HG02798 (cell line): Measurements from ENCODE around the gene NUMA1.
A peak's percentile ranks its signal among the peaks of the same experiment; 100 is the strongest.

Experiments used
- ATAC-seq: cut with Tn5 transposase; IDR thresholded peaks from one replicate; pipeline ENCODE4 v1.9.1; 2021; ENCODE audit warnings: mild to moderate bottlenecking; ENCODE audit not compliant: unreplicated experiment, poor library complexity

Gene NUMA1

DNA sequence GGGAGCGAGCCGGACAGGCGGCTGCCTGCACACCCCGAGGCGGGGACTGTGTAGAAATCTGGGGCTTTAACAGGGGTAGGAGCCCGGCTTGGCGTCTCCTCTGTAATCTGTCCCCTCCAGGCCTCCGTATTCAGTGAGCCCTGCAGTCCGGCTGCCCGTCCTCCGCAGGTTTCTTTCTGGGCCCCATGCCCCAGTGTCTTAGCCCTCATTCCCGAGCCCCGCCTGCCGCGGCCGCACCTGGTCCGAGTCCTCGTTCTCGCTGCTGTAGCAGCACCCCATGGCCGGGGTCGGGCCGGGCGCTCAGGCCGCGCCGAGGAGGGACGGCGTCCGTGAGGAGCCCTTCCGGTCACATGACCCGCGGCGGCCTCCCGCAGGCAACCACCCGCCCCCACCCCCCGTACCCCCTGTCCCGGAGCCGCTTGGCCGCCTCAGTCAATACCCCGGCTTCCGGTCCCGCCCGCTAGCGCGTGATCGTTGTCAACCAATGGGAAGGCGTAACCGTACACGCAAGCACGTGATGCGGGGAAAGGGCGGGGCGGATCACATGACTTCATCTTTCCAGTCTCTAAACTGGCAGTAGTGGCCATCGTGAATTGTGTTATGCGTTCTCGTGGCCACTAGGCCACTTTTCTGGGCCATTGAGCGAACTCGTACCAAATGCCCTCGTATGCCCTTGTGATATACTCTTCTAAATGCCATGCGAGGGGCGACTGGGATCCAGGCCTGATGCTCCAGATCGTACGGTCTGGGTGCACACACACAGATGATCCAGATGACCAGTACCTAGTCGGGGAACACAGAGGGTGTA lies 22.8 kb upstream of the NUMA1 start, which contains the start of gene LAMTOR1:
LAMTOR1 (minus strand) TSS at position 352 of the 808 bp plus-strand sequence; CDS start at position 279, 73 bp downstream.
- ATAC-seq: peak; percentile 95

DNA sequence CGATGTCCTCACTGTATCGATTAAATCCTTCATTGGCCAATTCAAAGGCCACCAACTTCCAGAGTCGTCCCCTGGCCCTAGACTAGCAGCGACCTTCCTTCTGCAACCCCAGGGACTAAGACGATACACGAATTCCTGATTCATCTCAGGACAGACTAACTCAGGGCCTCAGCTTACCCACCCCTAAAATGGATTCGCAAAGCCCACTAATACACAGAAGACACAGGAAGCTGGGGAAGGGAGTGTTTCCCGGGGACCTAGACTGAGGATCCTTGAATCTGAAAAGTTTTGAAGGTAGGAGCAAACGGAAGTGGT lies 22.2 kb upstream of the NUMA1 start:
- ATAC-seq: no peak

DNA sequence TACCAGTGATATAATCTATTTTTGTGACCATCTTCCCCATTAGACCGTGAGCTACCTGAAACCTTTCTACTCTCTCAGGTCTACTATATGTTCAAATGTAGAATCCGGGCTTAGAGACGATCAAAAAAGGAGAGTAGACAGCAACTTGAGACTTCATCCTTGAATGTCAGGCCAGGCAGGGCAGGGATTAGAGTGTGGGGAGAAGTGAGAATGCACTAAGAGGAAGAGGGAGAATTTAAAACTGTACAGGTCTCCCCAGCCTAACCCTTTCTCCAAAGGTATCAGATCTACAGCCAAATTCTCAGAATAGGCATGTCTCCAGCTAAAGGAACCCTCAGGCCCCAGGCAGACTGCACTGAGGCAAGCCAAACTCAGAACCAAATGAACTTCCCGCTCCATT lies 21.8 kb upstream of the NUMA1 start:
- no peak for ATAC-seq

DNA sequence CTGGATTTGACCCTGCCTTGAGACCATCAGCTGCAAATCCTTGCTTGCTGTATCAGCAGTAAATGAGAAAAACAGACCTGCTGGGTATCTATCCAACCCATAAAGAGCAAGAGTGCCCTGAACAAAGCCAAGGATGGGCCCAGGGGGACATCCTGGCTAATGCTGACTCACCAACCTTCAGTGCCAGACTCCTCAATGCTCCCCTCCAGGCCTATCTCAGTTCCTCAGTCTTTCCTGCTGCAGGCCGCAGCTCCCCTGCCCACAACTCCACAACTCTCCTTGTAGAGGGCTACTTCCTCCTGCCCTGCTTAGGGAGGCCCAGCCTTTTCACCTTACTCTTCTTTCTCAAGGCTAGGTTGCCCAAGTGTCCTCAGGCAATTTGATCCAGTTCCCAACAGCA lies 20.1 kb upstream of the NUMA1 start:
- ATAC-seq: no peak

DNA sequence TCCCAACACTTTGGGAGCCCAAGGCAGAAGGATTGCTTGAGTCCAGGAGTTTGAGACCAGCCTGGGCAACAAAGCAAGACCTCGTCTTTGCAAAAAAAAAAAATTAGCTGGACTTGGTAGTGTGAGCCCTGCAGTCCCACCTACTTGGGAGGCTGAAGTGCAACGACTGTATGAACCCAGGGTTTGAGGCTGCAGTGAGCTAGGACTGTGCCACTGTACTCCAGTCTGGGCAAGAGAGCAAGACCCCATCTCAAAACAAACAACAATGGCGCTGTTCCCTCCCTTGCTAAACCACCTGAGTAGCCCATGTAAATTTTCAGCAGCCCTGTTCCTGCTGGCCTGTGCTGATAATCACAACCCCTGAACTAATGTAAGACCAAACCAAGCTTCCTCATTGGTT lies 19.7 kb upstream of the NUMA1 start:
- ATAC-seq: no peak

DNA sequence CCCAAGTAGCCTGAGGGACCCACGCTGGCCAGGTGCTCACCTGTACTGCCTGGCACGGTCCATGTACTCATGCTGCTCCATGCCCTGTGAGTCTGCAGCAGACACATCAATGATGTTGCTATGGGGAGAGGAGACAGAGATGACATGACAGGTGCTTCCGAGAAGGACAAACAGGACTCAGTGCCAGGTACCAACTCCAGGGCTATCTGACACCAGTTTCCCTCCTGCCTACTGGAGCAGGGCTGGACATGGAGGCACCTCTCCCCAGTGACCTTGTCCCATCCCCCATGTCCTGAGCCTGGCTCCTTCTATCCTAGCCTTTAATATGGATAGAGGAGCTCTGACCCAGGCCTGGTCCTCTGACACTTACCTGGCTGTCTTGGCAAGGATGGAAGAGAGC lies 18.4 kb upstream of the NUMA1 start:
- no peak for ATAC-seq

DNA sequence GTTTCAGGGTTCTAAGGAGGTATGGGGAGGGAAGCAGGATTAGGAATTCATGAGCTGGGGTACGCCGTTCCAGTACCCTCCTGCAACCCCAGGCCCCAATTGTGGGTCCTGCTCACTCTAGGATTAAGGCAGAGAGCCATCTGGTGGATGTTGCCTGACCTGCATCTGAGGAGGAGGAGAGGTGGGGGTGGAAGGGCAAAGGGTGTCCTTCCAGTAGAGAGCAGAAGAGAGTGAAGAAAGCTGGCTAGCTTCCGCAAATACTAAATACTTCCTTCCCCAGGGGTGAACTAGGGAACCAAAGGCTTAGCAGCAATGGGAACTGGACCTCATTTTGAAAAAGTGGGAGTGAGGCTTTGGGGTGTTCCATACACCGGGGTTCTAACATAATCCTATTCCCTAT lies 10.9 kb upstream of the NUMA1 start:
- ATAC-seq: peak; percentile 61

DNA sequence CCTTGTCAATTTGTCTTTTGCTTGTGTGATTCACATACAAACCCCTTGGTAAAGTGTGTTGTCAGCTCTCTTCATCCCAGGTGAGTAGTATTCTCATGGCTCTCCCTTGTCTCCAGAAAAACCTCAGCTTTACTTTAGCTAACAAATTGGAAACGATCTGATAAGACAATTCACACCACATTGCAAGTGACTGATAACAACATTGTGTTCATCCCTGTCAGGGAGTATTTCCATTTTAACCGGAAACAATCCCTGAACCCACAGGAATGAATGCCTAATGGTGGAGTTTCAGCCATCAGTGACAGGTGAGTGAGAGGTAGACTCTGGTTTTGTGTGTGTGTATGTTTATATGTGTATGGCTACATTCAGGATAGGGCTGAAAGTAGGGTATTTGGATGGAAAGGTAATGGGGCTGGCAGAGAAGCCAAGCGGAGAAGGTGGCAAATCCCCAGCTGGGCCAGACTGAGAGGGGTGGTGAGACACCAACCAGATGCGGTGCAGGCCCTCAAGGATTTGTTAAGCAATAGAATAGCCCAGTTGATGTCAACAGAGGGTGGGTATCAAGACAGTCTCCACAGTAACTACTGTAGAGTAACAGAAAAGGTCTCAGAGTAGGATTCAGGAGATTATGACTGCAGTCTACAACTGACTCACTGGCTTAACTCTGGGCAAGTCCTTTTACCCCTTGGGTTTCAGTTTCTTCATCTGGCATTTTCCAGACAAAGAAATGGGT lies 7.9 kb upstream of the NUMA1 start:
- ATAC-seq: no peak

DNA sequence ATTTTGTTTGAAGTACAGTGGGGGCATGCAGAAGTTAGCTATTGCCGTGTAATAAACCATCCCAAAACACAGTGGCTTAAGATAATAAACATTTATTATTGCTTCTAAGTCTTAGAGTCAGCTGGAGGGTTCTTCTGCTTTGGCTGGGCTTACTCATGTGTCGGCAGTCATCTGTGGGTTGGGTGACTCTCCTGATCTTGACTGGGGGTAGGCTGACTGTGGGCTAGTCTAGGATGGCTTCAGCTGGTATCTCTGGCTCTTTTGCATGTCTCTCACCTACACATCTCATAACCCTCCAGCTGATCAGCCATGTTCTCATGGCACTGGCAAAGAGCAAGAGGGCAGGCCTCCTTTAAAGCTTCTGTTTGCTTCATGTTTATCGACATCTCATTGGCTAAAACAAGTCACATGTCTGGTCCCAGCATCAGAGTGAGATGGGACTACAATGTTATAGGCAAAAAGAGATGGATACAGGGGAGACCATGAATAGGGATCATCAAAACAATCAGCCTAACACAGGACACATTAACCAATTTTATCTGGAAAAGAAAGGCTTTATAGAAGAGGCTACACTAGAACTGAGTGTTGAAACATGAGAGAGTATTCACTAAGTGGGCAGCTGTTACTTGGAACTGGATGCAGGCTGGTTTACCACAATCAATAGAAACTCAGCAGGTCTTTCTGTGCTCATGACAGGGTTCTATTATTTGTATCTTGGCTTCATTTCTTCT lies 5.4 kb upstream of the NUMA1 start:
- ATAC-seq: no peak

DNA sequence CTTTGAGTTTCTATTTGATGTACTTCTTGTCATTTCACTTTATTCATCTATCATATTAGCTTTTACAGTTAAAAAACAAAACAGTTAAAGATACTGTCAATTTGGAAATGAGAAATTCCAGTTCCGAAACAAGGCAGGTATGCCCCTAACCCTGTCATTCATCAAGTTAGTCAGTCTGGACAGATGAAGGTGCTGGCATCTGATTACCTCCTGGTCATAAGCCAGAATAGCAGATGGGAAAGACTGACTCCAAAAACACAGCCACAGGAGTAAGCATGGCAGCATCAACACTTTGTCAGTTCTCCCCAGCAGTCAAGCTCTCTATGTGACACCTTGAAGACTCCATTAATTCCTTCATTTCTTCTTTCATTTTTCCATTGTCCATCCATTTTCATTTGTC lies 4.6 kb upstream of the NUMA1 start:
- no peak for ATAC-seq

DNA sequence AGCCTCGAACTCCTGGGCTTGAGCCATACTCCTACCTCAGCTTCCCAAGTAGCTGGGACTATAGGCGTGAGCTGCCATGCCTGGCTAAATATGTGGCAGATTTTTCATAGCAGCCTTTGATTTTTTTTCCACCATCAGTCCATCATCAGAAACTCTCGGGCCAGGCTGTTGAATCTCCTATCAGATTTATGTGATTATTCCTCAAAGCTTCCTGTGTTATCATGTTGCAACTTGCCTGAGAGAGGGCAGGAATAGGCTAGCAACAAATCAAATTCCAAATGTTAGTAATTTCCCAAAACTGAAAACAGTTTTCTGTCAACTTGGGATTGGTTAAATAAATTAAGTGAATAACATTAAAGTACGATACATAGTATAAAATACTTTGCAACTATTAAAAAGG lies 3.7 kb upstream of the NUMA1 start:
- no peak for ATAC-seq

DNA sequence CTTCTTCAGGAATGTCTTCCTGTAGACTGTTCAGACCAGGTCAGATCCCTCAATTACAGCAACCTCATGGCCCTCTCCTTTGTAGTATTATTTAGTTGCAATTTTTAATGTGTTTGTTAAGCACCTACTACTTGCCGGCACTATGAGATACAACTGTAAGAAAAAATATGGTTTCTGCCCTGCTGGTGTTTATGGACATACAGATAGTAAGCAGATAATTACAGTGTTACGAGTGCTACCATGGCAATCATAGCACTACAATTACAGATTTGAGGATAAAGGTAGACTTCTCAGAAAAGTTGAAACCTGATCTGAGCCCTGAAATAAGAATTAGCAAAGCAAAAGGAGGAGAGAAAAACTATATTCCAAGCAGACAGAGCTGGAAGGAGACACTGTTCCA lies 3.1 kb upstream of the NUMA1 start:
- ATAC-seq: no peak

DNA sequence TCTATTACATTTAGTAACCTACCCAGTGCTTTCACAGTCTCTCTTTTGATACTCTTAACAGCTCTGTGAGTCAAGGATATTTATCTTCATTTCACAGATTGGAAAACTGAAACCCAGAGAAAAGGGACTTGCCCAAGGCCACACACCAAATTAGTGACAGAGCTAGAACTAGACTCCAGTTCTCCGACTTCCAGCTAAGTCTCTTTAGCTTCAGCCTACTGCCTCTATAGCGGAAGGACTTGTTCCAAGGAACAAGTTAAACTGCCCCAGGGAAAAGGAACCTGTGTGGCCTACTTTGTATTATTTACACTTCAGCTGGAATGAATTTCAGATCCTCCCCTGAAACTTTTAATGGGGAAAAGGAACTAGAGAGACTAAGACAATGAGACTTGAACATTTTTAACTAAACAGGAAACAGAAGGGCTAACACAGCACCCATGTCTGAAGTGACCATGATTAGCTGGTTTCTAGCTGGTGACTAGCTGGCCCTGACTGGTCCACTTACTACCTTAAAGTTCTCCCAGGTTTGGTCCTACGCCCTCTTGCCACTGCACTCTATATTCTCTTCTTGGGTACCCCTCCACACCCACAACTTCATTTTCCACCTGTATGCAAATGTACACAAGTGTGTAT lies 1.6 kb upstream of the NUMA1 start:
- ATAC-seq: no peak

DNA sequence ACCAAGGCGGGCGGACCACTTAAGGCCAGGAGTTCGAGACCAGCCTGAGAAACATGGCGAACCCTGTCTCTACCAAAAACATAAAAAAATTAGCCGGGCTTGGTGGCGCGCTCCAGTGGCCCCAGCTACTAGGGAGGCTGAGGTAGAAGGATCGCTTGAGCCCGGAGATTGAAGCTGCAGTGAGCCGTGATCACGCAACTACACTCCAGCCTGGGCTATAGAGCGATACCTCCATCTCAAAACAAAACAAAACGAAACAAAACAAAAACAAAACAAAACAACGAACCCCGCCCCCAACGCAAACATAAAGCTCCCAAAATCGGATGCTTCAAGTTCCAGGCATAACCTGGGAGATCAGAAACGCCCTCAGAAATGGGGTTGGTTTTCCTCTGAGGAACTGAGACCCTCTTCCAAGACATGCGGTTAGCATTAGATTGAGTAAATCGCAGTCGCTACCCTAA lies 872 bp upstream of the NUMA1 start:
- no peak for ATAC-seq

DNA sequence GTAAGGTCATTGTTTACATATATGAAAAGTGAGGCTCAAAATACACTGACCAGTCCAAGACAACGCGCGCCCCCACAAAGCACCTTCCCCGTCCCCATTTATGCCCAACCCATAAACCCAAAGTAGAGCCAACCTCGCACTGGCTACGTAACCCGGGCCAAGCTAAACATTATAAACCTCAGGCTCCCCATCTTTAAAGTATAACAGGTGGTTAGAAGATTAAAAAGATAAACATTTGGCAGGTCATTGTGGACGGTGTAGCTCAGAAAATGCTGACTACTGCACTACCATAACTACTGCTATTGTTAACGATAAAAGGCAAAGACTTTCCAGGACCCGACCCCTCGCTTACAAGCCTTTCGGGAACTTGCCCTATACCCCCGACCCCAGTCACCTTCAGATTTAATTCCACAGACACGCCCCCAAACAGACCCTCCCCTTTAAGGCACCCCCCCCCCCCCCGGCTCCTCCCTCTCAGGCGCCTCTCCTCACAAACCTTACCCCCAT lies 470 bp downstream of the NUMA1 start:
- ATAC-seq: no peak

DNA sequence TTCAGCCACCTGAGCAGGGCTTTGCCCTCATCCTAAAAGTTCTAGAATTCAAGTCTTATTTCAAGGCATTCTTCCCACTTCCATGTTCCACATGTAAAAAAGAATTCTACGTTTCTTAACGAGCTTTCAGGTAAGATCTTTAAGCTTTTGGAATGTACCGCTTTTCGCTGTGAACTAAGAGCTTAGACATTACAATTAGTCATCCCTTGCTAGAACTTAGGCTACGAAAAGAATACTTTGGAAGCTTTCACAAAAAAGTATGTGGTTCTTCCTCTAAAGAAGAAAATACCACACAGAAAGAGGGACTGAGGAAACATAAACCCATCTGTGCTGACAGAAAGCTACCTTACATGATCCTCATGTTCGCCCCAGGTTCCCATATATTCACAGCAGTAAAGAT lies 1.9 kb downstream of the NUMA1 start:
- ATAC-seq: no peak

DNA sequence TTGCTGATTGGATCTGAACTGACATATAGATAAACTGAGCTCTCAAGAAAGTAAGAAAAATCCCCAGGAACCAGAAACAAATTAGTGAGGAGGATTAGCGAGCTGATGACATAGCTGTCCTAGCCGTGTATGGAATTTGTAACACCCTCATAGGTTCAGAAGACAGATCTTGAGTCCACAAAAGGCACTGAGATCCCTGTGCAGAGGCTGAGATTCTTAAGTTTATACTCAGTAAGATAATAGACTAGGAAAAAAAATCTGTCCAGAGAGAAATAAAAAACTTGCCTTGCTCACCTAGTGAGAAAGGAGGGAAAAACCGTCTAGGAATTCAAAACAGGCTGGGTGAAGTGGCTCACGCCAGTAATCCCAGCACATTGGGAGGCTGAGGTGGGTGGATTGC lies 4.6 kb downstream of the NUMA1 start:
- ATAC-seq: no peak

DNA sequence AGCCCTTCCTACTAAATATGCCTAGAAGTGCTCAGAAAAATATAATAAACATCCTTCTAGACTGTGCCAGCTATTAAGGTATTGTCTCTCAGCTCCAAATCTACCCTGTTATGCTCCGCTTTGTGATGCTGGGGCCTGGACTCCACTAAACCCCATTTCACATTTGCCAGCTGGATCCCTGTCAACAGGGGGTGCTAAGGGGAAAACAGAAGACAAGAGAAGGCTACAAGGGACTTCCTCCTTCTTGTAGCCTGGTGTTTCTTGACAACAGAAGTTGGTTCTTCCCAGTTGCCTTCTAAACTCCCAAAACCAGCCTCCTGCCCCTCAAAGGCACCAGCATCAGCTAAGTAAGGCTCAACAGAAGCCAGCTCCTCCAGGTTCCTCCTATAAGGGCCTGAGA lies 5.2 kb downstream of the NUMA1 start:
- no peak for ATAC-seq

DNA sequence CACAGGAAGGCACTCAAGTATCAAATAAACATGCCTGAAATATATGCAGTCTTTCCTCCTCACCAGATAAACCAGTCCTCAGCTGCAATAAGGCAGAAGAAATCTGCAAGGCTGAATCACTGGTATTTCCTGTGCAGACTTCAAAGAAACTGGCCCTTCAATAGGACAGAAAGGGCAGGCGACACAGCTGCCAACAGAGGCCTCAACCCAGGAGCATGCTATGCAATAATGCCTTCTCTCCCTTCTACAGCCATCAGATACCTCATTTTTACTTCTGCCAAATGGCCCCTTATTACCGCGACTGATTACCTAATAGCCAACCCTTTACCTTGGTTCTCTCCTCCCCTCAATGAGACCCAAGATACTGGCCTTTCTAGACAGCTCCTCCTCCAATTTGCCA lies 8.0 kb downstream of the NUMA1 start:
- ATAC-seq: no peak

DNA sequence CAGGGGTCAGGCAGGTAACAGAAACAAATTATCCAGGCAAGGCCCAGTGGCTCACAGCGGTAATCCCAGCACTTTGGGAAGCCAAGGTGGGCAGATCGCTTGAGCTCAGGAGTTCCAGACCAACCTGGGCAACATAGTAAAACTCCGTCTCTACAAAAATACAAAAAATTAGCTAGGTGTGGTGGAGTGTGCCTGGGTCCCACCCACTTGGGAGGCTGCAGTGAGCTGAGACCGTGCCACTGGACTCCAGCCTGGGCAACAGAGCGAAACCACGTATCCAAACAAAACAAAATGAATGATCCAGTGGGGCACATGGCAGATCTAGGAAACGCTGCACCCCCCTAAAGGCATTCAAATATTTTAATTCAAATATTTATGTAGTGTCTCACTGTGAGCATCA lies 9.9 kb downstream of the NUMA1 start:
- ATAC-seq: no peak
